ENCODE measurements around the gene ZKSCAN4.

Gene ZKSCAN4

GRCh38 chr6:28248916-28249315 lies 3.2 kb downstream of the ZKSCAN4 start:
- FAIRE-seq: no peak

- no peak for FAIRE-seq
Observed at GRCh38 chr6:28245206-28245941, 6.7 kb downstream of the ZKSCAN4 start.

DNA sequence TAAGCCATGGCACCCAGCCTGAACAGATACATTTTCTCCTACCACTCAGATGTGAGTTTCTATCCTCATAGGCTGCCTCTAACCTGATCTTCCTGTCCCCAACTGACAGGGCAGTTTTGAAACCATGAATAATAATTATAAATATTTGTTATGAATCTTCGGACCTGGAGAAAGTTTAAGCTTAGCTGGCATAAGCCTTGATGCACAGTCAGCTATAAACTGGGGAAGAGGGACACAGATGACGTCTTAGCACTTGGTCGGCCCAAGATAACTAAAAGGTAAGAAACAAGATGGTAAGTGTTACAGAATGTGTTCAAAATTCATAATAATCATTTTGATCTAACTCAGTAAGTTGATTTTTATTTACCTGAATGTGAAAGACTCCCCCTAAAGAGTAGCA lies 8.1 kb downstream of the ZKSCAN4 start:
- no peak for FAIRE-seq

DNA sequence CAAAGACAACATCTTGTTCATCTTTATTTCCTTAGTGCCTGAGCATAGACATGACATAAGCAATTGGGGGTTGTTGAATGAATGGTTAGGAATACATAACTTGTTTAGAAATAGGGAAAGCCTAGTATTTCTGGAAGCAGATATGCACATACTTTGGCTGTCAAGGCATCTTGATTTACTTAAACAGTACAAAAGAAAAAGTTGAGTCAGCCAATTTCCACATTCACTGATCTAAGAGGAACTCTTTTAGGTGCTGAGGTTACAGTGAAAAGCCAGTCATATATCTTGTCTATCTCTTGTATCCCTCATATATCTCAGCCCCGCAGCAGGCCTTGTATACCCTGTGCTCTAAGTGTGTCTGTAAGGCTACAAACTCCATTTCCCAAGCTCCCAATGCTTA lies 11.6 kb downstream of the ZKSCAN4 start:
- FAIRE-seq: no peak

DNA sequence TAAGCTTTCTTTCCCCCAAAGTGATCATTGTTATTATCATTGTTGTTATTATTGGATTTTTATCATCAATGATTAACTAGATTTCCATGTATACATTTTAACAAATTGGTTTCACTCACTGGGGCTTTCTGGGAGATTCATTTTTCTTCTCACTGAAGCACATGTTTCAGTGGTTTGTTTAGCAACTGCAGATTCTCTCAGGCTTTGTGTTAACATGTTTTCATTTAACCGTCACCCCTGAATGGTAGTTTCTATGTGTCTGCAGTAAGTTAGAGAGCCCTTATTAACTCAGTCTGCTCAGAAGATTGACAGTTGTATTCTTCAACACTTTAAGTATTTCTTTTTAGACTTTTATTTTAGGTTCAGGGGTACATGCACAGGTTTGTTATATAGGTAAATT lies 12.4 kb downstream of the ZKSCAN4 start:
- FAIRE-seq: no peak

- no peak for FAIRE-seq
Observed at GRCh38 chr6:28235912-28236452, 16.1 kb downstream of the ZKSCAN4 start.

- no peak for FAIRE-seq
Observed at GRCh38 chr6:28232785-28233184, 19.3 kb downstream of the ZKSCAN4 start.

- FAIRE-seq: no peak
Observed at GRCh38 chr6:28226460-28226859, 25.6 kb downstream of the ZKSCAN4 start.

DNA sequence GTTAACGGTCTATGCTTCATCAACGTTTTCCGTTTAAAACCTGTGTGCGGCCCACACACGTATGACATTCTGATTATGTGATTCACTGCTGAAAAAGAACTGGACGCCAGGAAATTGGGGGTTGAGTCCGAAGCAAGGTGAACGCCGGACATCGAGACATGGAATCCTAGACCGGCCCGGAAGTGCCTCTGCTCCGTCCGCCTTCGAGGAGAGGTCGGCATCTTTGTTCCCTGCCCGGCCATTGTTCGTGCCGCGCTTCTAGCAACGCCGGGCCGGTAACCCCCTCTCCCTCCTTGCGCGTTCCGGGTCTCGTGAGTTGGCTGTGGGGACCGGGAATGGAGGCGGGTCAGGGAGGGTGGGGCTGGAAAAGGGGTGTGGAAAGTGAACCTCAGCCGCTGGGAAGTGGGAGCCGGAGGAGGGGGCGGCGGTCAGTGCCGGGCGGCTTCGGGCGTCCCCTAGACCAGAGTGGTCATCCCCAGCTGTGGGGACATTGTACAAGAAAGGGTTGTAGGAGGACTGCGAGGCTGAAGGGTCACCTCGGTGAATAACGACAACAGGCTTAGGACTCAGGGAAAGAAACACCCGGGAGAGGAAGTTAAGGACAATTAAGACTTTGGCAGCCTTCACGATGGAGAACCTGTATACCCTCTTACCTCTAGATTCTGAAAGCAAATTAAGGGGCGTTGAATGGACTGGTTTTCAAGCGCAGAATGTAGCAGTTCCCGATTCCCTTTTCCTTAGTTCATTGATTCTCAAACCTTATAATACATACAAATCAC lies 26.8 kb downstream of the ZKSCAN4 start, which contains the start of gene ZSCAN9:
Gene ZSCAN9, plus strand, starts transcription at position 220 of the 779 bp plus-strand sequence. CDS start 1,810 bp downstream, outside the sequence.
- peak; percentile 90 for FAIRE-seq

DNA sequence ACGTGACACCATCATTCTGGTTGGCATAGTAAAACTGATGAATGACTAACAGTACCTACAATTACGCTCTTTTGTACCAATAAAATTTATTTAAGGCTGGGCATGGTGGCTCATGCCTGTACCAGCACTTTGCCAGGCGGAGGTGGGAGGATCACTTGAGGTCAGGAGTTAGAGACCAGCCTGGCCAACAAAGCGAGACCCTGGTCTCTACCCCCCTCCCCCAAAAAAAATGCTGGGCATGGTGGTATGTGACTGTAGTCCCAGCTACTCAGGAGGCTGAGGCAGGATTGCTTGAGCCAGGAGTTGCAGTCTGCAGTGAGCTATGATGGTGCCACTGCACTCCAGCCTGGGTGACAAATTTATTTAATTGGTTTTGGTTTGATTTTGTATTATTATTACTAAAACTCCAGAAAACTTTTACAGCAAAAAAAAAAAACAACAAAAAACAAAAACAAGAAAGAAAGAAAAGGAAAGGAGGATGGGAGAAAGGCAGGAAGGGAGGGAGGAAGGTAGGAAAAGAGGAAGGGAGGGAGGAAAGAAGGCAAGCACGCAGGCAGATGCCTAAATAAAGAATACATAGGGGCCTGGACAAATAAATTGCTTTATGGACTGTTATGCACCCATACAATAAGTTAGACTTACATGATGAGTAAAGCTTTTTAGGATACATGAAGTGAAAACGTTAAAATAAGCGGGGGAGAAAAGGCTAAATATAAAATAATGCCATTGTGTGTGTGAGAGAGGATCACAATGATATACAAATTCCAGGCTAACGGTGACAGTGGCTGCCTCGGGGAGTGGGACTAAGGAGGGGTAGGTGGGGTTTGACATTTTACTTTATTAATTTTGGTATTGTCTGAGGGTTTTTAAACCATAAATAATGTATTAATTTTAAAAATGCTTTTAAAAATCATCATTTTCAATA lies 27.7 kb downstream of the ZKSCAN4 start:
- FAIRE-seq: no peak

- FAIRE-seq: no peak
Observed at GRCh38 chr6:28220257-28221133, 31.6 kb downstream of the ZKSCAN4 start.

GRCh38 chr6:28218312-28219248 lies 33.5 kb downstream of the ZKSCAN4 start:
- no peak for FAIRE-seq

- FAIRE-seq: no peak
Observed at GRCh38 chr6:28217890-28218289, 34.2 kb downstream of the ZKSCAN4 start.

DNA sequence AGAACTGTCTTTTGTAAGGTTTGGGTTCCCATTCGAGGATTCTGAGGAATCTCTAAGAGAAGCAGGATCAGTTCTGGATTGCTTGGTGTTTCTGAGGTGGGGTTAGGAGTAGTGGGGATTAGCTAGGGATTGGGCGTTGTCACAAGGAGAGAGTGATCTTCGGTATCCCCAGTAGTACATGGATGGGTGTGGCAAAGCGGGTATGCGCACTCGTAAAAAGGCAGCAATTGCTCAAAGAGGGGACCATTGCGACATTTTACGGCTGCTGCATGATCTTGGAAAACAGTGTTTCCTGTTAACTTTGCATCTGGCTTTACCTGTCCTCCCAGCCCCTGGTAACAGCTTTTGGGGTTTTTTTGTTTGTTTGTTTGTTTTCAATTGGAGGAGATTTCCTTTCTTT lies 36.6 kb downstream of the ZKSCAN4 start:
- FAIRE-seq: no peak

DNA sequence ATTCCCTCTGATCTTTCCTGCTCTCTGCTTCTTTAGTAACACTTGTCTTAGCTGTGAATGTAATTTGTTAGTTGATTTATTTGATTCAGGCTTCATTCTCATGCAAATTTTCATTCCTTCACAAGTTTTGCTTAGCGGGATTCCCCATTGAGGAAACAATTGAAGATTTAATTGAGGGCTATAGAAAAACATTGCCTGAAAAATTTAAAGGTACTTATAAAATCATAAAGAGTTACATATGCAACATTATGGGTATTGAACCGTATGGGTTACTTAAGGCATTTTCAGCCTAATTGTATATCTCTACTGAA lies 38.9 kb downstream of the ZKSCAN4 start:
- FAIRE-seq: no peak

- peak; percentile 70 for FAIRE-seq
Observed at GRCh38 chr6:28212510-28213212, 39.4 kb downstream of the ZKSCAN4 start.

GRCh38 chr6:28211840-28212509 lies 40.1 kb downstream of the ZKSCAN4 start:
- FAIRE-seq: no peak

DNA sequence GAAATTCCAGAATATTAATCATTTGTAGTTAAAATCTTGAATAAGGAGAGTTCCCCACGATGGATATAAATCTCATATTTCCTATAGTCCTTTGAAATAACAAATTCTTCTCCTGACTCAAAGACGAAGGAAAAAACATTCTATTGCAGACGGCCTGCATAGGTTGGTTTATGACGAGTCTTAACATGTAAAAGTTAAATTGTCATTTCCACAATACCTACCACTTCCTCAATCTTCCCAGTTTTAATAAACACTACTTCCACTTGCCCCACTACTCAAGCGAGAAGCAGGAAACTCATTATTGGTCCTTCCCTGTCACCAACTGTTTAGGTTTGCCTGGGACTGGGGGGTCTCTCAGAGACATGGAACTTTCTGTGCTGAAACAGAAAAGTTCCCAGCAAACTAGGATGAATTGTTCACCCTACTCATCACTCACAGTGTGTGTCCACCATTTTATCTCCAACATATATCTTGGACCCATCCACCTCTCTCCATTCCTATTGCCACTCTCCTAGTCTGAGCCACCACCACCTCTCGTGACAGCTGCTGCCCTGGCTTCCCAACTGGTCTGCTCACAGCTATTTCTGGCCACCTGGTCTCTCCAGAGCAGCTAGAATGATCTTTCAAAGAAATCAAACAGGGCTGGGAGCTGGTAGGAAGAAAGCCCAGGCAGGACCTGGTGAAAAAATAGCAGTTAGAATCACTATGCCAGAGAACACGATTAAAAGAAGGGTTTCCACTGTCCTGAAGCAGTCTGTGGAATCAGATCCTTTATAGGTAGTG lies 42.1 kb downstream of the ZKSCAN4 start:
- no peak for FAIRE-seq

Measured in G401.6 (cell line).